ENCODE data around the gene AHI1.

- TF ChIP-seq EZH2 (IDR thresholded peaks at IDR 0.05; ENCODE audit: low read length): no peak
- TF ChIP-seq, protein P1, sequence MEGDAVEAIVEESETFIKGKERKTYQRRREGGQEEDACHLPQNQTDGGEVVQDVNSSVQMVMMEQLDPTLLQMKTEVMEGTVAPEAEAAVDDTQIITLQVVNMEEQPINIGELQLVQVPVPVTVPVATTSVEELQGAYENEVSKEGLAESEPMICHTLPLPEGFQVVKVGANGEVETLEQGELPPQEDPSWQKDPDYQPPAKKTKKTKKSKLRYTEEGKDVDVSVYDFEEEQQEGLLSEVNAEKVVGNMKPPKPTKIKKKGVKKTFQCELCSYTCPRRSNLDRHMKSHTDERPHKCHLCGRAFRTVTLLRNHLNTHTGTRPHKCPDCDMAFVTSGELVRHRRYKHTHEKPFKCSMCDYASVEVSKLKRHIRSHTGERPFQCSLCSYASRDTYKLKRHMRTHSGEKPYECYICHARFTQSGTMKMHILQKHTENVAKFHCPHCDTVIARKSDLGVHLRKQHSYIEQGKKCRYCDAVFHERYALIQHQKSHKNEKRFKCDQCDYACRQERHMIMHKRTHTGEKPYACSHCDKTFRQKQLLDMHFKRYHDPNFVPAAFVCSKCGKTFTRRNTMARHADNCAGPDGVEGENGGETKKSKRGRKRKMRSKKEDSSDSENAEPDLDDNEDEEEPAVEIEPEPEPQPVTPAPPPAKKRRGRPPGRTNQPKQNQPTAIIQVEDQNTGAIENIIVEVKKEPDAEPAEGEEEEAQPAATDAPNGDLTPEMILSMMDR (optimal IDR thresholded peaks at IDR 0.05 in 1 of 3, IDR thresholded peaks at IDR 0.05 in 1 of 3, conservative IDR thresholded peaks at IDR 0.05 in 1 of 3; ENCODE audit: extremely low read depth in 1 of 3, insufficient read depth in 2 of 3, low read length in 3 of 3): no peak
Observed at GRCh38 chr6:135260612-135261011, 236.9 kb downstream of the AHI1 start.

Data from keratinocyte (primary cell).